Suprapubic skin (tissue), 4 donors: ENCODE data around the gene MLYCD. TPM values are rescaled to one million over a fixed set of nuclear protein-coding genes. Genes with fewer than 3 reads are reported as not detected.

Source experiments
- DNase-seq, 2 donors: peaks; one replicate each; pipeline ENCODE4 v3.0.0-alpha.2; 2019; ENCODE audit warnings: low spot score in 2 of 2
- H3K27ac ChIP-seq: fragments of 200-600 bp; sonication (generic); one replicate; pipeline ENCODE4 v1.5.1; 2019
- H3K27me3 ChIP-seq: fragments of 200-600 bp; sonication (generic); one replicate; pipeline ENCODE4 v1.5.1; 2019
- H3K36me3 ChIP-seq: fragments of 200-600 bp; sonication (generic); one replicate; pipeline ENCODE4 v1.5.1; 2019
- H3K4me1 ChIP-seq: fragments of 200-600 bp; sonication (generic); one replicate; pipeline ENCODE4 v1.5.1; 2019
- H3K4me3 ChIP-seq: fragments of 200-600 bp; sonication (generic); one replicate; pipeline ENCODE4 v1.5.1; 2019; ENCODE audit warnings: mild to moderate bottlenecking
- H3K9me3 ChIP-seq: fragments of 200-600 bp; sonication (generic); one replicate; pipeline ENCODE4 v1.5.1; 2019
- CTCF ChIP-seq, 2 donors: fragments of 200-600 bp in 1 of 2; fragments of 450-650 bp in 1 of 2; sonication (generic) in 1 of 2; IDR thresholded peaks; one replicate each; pipeline ENCODE4 v1.5.1; 2016 to 2019; ENCODE audit warnings: antibody characterized with exemption in 2 of 2, mild to moderate bottlenecking in 1 of 2, moderate library complexity in 1 of 2
- EP300 ChIP-seq: sonication (generic); formaldehyde crosslinking; IDR thresholded peaks from one replicate; pipeline ENCODE4 v1.6.1; 2017; ENCODE audit warnings: antibody characterized with exemption
- POLR2A ChIP-seq, 2 donors: fragments of 450-650 bp; IDR thresholded peaks; one replicate each; pipeline ENCODE4 v1.6.1; 2017; ENCODE audit warnings: antibody characterized with exemption in 2 of 2, mild to moderate bottlenecking in 2 of 2, moderate library complexity in 2 of 2
- POLR2AphosphoS5 ChIP-seq, 3 donors: sonication (generic); formaldehyde crosslinking; IDR thresholded peaks; one replicate each; pipeline ENCODE4 v1.6.1; 2017; ENCODE audit warnings: antibody characterized with exemption in 3 of 3
- WGBS: methylation state at CpG from one replicate; pipeline ENCODE4 v1.1.5; 2018; 5-methylcytosine and 5-hydroxymethylcytosine counted together
- total RNA-seq, 4 donors: library from RNA; depleted of rRNA; stranded (reverse); fragments of >200 nt; gene quantifications; one replicate each; pipeline ENCODE4 v1.1.0, GENCODE V29; 2016

The MLYCD gene
- 10 to 100 TPM in 1 of 4 donors, 1 to 10 TPM in 3; 4.4 to 23.7 (median 5.7) TPM for total RNA-seq

GRCh38 chr16:83898463-83899271 lies at the start of gene MLYCD:
Gene MLYCD (plus strand): TSS chr16:83899115. CDS start chr16:83899145, 30 bp downstream.
- peak within 1 kb of the TSS; percentile 94 for H3K27ac ChIP-seq
- no peaks in the 10 kb centered on the region for H3K36me3 ChIP-seq
- peak; percentile 89 to 91 for DNase-seq
- no peaks in the 10 kb centered on the region for H3K27me3 ChIP-seq
- H3K4me3 ChIP-seq = peak within 1 kb of the TSS; percentile 94
- H3K4me1 ChIP-seq = peaks cover 24% of the 10 kb centered on the region
- no peaks in the 10 kb centered on the region for H3K9me3 ChIP-seq
- WGBS = 9% methylated on average over 27 of the region's 69 CpGs
- TF ChIP-seq POLR2AphosphoS5 (IDR thresholded peaks at IDR 0.05) (no peak), POLR2A (IDR thresholded peaks at IDR 0.05) (peak; percentile 32 to 55), EP300 (peak; percentile 43), CTCF (IDR thresholded peaks at IDR 0.05) (no peak)

- peaks cover 6% of the 10 kb centered on the region for H3K27me3 ChIP-seq
- 81% methylated on average over 6 of the region's 6 CpGs for WGBS
Measured at GRCh38 chr16:83849421-83849820, 49.5 kb upstream of the MLYCD start.

GRCh38 chr16:83850947-83851346 lies 48.0 kb upstream of the MLYCD start:
- 84% methylated on average over 5 of the region's 5 CpGs for WGBS

More at GRCh38 chr16:83849421-83849820, 49.5 kb upstream of the MLYCD start:
- H3K4me1 ChIP-seq = no peaks in the 10 kb centered on the region
- H3K4me3 ChIP-seq = no peak overlapping the region
- no peaks in the 10 kb centered on the region for H3K9me3 ChIP-seq
- TF ChIP-seq EP300 = no peak
- no peak for TF ChIP-seq POLR2AphosphoS5 (IDR thresholded peaks at IDR 0.05)
- no peak for TF ChIP-seq CTCF (IDR thresholded peaks at IDR 0.05)
- no peak for TF ChIP-seq POLR2A (IDR thresholded peaks at IDR 0.05)
- no peak overlapping the region for H3K27ac ChIP-seq
- DNase-seq = no peak
- H3K36me3 ChIP-seq = no peaks in the 10 kb centered on the region

GRCh38 chr16:83851473-83851872 lies 47.4 kb upstream of the MLYCD start:
- TF ChIP-seq POLR2AphosphoS5 (IDR thresholded peaks at IDR 0.05) (no peak), POLR2A (IDR thresholded peaks at IDR 0.05) (no peak), CTCF (IDR thresholded peaks at IDR 0.05) (no peak), EP300 (no peak)
- Histone ChIP-seq H3K4me3 (no peak overlapping the region), H3K4me1 (no peaks in the 10 kb centered on the region), H3K36me3 (no peaks in the 10 kb centered on the region), H3K9me3 (no peaks in the 10 kb centered on the region), H3K27ac (no peak overlapping the region), H3K27me3 (peaks cover 6% of the 10 kb centered on the region)
- DNase-seq = no peak
- 96% methylated on average over 4 of the region's 4 CpGs for WGBS

More at GRCh38 chr16:83850947-83851346, 48.0 kb upstream of the MLYCD start:
- no peaks in the 10 kb centered on the region for H3K9me3 ChIP-seq
- H3K27ac ChIP-seq = no peak overlapping the region
- peaks cover 6% of the 10 kb centered on the region for H3K27me3 ChIP-seq
- no peak for DNase-seq
- no peak overlapping the region for H3K4me3 ChIP-seq
- TF ChIP-seq POLR2AphosphoS5 (IDR thresholded peaks at IDR 0.05) = no peak
- TF ChIP-seq CTCF (IDR thresholded peaks at IDR 0.05) = no peak
- no peak for TF ChIP-seq POLR2A (IDR thresholded peaks at IDR 0.05)
- no peaks in the 10 kb centered on the region for H3K4me1 ChIP-seq
- H3K36me3 ChIP-seq = no peaks in the 10 kb centered on the region

GRCh38 chr16:83852774-83853173 lies 46.1 kb upstream of the MLYCD start:
- Histone ChIP-seq H3K27ac (no peak overlapping the region), H3K4me1 (no peaks in the 10 kb centered on the region), H3K36me3 (no peaks in the 10 kb centered on the region), H3K9me3 (no peaks in the 10 kb centered on the region), H3K4me3 (no peak overlapping the region), H3K27me3 (peaks cover 6% of the 10 kb centered on the region)
- no peak for DNase-seq
- WGBS = 93% methylated on average over 11 of the region's 11 CpGs
- TF ChIP-seq POLR2AphosphoS5 (IDR thresholded peaks at IDR 0.05) = no peak
- no peak for TF ChIP-seq POLR2A (IDR thresholded peaks at IDR 0.05)
- no peak for TF ChIP-seq CTCF (IDR thresholded peaks at IDR 0.05)
- no peak for TF ChIP-seq EP300
